HEK293 (cell line): ENCODE results near the gene KRT17.

Source experiments
- CTCF ChIA-PET: fragments of 350-600 bp; formaldehyde crosslinking; extraction: SDS; loops from one replicate; lab custom pipeline; 2021; ENCODE audit warnings: antibody characterized with exemption; lab: Yijun Ruan, JAX
- POLR2A ChIA-PET: fragments of 300-600 bp; formaldehyde crosslinking; extraction: SDS; loops from one replicate; lab custom pipeline; 2020; ENCODE audit warnings: antibody characterized with exemption, inconsistent platforms; lab: Yijun Ruan, JAX
- H3K27ac ChIP-seq: fragments of 200-500 bp; sonication (Bioruptor generic); 2 replicates; pipeline ENCODE4 v1.5.1; 2014; ENCODE audit warnings: low read depth, low read length, control low read depth, inconsistent platforms; ENCODE audit errors: extremely low read depth
- H3K36me3 ChIP-seq, 2 experiments: fragments of 200-500 bp in 1 of 2; sonication (Bioruptor generic) in 1 of 2; 1 replicate in 1 of 2; 2 replicates in 1 of 2; pipeline ENCODE4 v1.5.1; 2014 to 2017; ENCODE audit warnings: inconsistent platforms in 2 of 2, low read length in 2 of 2; ENCODE audit not compliant: control insufficient read depth in 2 of 2, insufficient read depth in 1 of 2
- H3K4me1 ChIP-seq: fragments of 200-500 bp; sonication (Bioruptor generic); 2 replicates; pipeline ENCODE4 v1.5.1; 2014; ENCODE audit warnings: mild to moderate bottlenecking, low read length, inconsistent platforms; ENCODE audit not compliant: control insufficient read depth, insufficient read depth
- H3K4me3 ChIP-seq: 2 replicates; pipeline ENCODE4 v1.5.1; 2011; ENCODE audit warnings: low read depth, mild to moderate bottlenecking, control low read depth, low read length, moderate library complexity
- H3K9me3 ChIP-seq: fragments of 200-500 bp; sonication (Bioruptor generic); 2 replicates; pipeline ENCODE4 v1.5.1; 2014; ENCODE audit warnings: low read depth, low read length, inconsistent platforms; ENCODE audit not compliant: control insufficient read depth, insufficient read depth
- GLIS2 ChIP-seq: fragments of 450-650 bp; formaldehyde crosslinking; IDR thresholded peaks from 2 replicates; pipeline ENCODE4 v1.5.1; 2016; ENCODE audit warnings: missing biosample characterization, missing genetic modification characterization
- HOXA7 ChIP-seq: sonication (generic); formaldehyde crosslinking; IDR thresholded peaks from 2 replicates; pipeline ENCODE4 v1.8.1; 2022; ENCODE audit warnings: missing genetic modification reagents, borderline replicate concordance
- KLF1 ChIP-seq: fragments of 450-650 bp; formaldehyde crosslinking; IDR thresholded peaks from 2 replicates; pipeline ENCODE4 v1.5.1; 2016; ENCODE audit warnings: missing biosample characterization, missing genetic modification characterization
- MZF1 ChIP-seq: fragments of 450-650 bp; formaldehyde crosslinking; IDR thresholded peaks from 2 replicates; pipeline ENCODE4 v1.5.1; 2017; ENCODE audit warnings: missing biosample characterization, missing genetic modification characterization, borderline replicate concordance
- SCRT1 ChIP-seq: fragments of 450-650 bp; formaldehyde crosslinking; IDR thresholded peaks from 2 replicates; pipeline ENCODE4 v1.5.1; 2016; ENCODE audit warnings: missing biosample characterization, missing genetic modification characterization, borderline replicate concordance
- SP7 ChIP-seq: fragments of 450-650 bp; formaldehyde crosslinking; IDR thresholded peaks from 2 replicates; pipeline ENCODE4 v1.5.1; 2016; ENCODE audit warnings: missing biosample characterization, missing genetic modification characterization
- ZBTB1 ChIP-seq: fragments of 450-650 bp; formaldehyde crosslinking; IDR thresholded peaks from 2 replicates; pipeline ENCODE4 v1.5.1; 2016; ENCODE audit warnings: missing biosample characterization, missing genetic modification characterization
- ZBTB8A ChIP-seq: fragments of 450-650 bp; formaldehyde crosslinking; IDR thresholded peaks from 2 replicates; pipeline ENCODE4 v1.5.1; 2016; ENCODE audit warnings: missing biosample characterization, missing genetic modification characterization
- ZIC2 ChIP-seq: fragments of 450-650 bp; formaldehyde crosslinking; IDR thresholded peaks from 2 replicates; pipeline ENCODE4 v1.5.1; 2016; ENCODE audit warnings: missing biosample characterization, missing genetic modification characterization
- ZNF174 ChIP-seq: fragments of 450-650 bp; formaldehyde crosslinking; IDR thresholded peaks from 2 replicates; pipeline ENCODE4 v1.5.0; 2017; ENCODE audit warnings: missing biosample characterization, mild to moderate bottlenecking, missing genetic modification characterization
- ZNF184 ChIP-seq: fragments of 450-650 bp; IDR thresholded peaks from 2 replicates; pipeline ENCODE4 v1.5.1; 2018; ENCODE audit warnings: missing biosample characterization, mild to moderate bottlenecking, missing genetic modification characterization
- ZNF404 ChIP-seq: fragments of 450-650 bp; formaldehyde crosslinking; IDR thresholded peaks from 2 replicates; pipeline ENCODE4 v1.5.1; 2017; ENCODE audit warnings: missing biosample characterization, missing genetic modification characterization
- ZNF423 ChIP-seq: fragments of 450-650 bp; formaldehyde crosslinking; IDR thresholded peaks from 2 replicates; pipeline ENCODE4 v1.5.1; 2016; ENCODE audit warnings: missing biosample characterization, missing genetic modification characterization
- ZNF530 ChIP-seq: fragments of 450-650 bp; formaldehyde crosslinking; IDR thresholded peaks from 2 replicates; pipeline ENCODE4 v1.5.1; 2016; ENCODE audit warnings: low read depth, missing biosample characterization, missing genetic modification characterization
- ZNF555 ChIP-seq: fragments of 450-650 bp; formaldehyde crosslinking; conservative IDR thresholded peaks from 2 replicates; pipeline ENCODE4 v1.5.1; 2017; ENCODE audit warnings: missing biosample characterization, mild to moderate bottlenecking, missing genetic modification characterization, inconsistent platforms
- ZNF571 ChIP-seq: fragments of 450-650 bp; formaldehyde crosslinking; IDR thresholded peaks from 2 replicates; pipeline ENCODE4 v1.5.0; 2017; ENCODE audit warnings: missing biosample characterization, missing genetic modification characterization
- ZNF629 ChIP-seq: fragments of 450-650 bp; formaldehyde crosslinking; IDR thresholded peaks from 2 replicates; pipeline ENCODE4 v1.5.1; 2017; ENCODE audit warnings: missing biosample characterization, missing genetic modification characterization
- TF ChIP-seq, protein P1 (sequence below): fragments of 450-650 bp; formaldehyde crosslinking; IDR thresholded peaks from 2 replicates; pipeline ENCODE4; 2016; ENCODE audit warnings: missing biosample characterization, missing genetic modification characterization
- TF ChIP-seq, protein P2 (sequence below): fragments of 450-650 bp; formaldehyde crosslinking; IDR thresholded peaks from 2 replicates; pipeline ENCODE4 v1.5.1; 2016; ENCODE audit warnings: missing biosample characterization, missing genetic modification characterization
- TF ChIP-seq, protein P3 (sequence below): fragments of 450-650 bp; formaldehyde crosslinking; IDR thresholded peaks from 2 replicates; pipeline ENCODE4 v1.5.1; 2016; ENCODE audit warnings: missing biosample characterization, missing genetic modification characterization
- TF ChIP-seq, protein P4 (sequence below): fragments of 450-650 bp; formaldehyde crosslinking; optimal IDR thresholded peaks from 2 replicates; pipeline ENCODE3; 2016; ENCODE audit warnings: missing biosample characterization, mild to moderate bottlenecking, missing genetic modification characterization

Gene KRT17

DNA sequence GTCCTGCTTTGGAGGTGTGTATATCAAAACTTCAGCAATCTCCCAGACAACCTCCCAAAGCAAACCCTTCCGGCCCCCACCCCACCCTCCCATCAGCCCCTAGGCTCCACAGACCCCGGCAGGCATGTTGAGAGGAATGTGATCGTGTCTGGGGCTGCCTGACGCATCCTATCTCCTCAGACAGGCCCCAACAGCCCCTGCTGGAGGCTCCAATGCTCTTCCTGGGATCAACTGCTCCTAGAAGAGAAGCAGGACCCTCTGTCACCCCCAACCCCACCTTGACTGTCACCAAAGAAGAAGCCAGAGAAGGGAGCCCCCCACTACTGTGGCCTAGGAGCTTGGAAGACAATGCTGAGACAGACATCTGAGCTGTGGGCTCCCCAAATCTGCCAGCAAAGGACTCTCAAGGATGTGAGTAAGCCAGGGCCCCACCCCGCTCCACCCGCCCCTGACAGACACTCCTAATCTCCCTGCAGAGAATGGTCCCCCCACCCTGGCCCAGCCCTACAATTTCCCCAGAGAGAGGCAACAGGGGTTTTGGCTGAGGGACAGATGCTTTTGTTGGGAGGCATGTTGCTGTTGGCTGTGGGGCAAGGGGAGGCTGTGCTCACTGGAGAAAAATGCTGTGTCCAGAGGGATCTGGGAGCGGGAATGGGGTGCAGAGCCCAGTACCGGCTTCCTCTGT is 36.1 kb downstream of the KRT17 start:
- H3K27ac ChIP-seq = no peak overlapping the region
- H3K4me3 ChIP-seq = no peak overlapping the region
- ChIA-PET POLR2A (interaction anchor here (0.6 kb wide), 1 partner anchor 125 kb away, joined by 5 read pairs; no protein-coding TSS in a partner anchor), CTCF (interaction anchor here (0.5 to 1.4 kb wide), 6 partner anchors 9 to 1464 kb away, joined by 3 to 6 read pairs (median 4); partner anchors contain the start of gene KRTAP9-9)
- no peaks in the 10 kb centered on the region for H3K9me3 ChIP-seq
- TF ChIP-seq KLF1 (tag by site-specific recombination) = peak; percentile 80
- TF ChIP-seq GLIS2 (tag by site-specific recombination) = no peak
- no peaks in the 10 kb centered on the region for H3K4me1 ChIP-seq
- no peaks in the 10 kb centered on the region for H3K36me3 ChIP-seq

DNA sequence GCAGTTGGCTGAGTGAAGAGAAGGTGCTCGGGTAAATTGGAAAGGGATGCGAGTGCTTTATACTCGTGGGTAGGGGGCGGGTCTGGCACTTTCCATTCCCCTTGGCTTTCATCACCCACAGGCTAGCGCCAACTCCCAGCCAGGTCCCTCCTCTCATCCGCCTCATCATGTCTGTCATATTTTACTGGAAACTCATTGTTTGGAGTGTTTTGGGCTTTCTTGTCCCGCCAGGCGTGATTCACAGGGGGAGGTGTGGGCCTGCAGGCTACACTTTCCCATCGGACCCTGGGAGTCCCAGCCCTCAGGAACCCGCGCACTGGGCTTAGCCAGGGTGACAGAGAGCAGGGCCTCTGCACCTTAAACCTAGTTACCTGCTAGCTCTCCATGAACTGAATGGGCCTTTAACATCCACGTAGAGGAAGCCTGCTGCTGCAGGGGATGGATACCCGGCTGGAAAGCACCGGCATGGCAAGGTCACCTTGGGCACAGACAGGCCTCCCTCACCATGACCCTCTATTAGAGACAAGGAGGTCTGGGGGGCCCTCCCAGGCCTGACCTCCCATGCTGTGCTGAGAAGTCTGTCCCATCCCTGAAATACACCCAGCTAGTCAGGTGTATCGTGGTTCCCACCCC is 37.4 kb downstream of the KRT17 start, which contains the start of gene KRT14:
Gene KRT14, minus strand, starts transcription at position 33 of the 633 bp plus-strand sequence. CDS start 61 bp downstream, outside the sequence.
- no peaks in the 10 kb centered on the region for H3K4me1 ChIP-seq
- CTCF ChIA-PET = interaction anchor here (0.6 to 1.4 kb wide), 4 partner anchors 38 to 332 kb away, joined by 3 to 5 read pairs (median 4); partner anchors contain the start of gene KRTAP9-9
- no peak for TF ChIP-seq ZIC2 (tag by site-specific recombination)
- no peak for TF ChIP-seq ZNF184
- no peak for TF ChIP-seq SCRT1 (tag by site-specific recombination)
- no peak for TF ChIP-seq ZNF629 (tag by site-specific recombination)
- TF ChIP-seq ZBTB1 (tag by site-specific recombination) = no peak
- TF ChIP-seq, protein P1, sequence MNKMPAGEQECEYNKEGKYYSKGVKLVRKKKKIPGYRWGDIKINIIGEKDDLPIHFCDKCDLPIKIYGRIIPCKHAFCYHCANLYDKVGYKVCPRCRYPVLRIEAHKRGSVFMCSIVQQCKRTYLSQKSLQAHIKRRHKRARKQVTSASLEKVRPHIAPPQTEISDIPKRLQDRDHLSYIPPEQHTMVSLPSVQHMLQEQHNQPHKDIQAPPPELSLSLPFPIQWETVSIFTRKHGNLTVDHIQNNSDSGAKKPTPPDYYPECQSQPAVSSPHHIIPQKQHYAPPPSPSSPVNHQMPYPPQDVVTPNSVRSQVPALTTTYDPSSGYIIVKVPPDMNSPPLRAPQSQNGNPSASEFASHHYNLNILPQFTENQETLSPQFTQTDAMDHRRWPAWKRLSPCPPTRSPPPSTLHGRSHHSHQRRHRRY (tag by site-specific recombination) = no peak
- TF ChIP-seq ZNF174 = no peak
- TF ChIP-seq, protein P2, sequence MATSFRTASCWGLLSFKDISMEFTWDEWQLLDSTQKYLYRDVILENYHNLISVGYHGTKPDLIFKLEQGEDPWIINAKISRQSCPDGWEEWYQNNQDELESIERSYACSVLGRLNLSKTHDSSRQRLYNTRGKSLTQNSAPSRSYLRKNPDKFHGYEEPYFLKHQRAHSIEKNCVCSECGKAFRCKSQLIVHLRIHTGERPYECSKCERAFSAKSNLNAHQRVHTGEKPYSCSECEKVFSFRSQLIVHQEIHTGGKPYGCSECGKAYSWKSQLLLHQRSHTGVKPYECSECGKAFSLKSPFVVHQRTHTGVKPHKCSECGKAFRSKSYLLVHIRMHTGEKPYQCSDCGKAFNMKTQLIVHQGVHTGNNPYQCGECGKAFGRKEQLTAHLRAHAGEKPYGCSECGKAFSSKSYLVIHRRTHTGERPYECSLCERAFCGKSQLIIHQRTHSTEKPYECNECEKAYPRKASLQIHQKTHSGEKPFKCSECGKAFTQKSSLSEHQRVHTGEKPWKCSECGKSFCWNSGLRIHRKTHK = no peak
- no peak for TF ChIP-seq ZNF571 (tag by site-specific recombination)
- TF ChIP-seq MZF1 (tag by site-specific recombination) = no peak
- TF ChIP-seq ZNF404 (tag by site-specific recombination) = no peak
- no peak for TF ChIP-seq ZBTB8A
- no peak for TF ChIP-seq HOXA7 (CRISPR knock-in tag)
- TF ChIP-seq ZNF555 (tag by site-specific recombination) = no peak
- TF ChIP-seq ZNF423 = no peak
- TF ChIP-seq SP7 (tag by site-specific recombination) = no peak
- TF ChIP-seq, protein P3, sequence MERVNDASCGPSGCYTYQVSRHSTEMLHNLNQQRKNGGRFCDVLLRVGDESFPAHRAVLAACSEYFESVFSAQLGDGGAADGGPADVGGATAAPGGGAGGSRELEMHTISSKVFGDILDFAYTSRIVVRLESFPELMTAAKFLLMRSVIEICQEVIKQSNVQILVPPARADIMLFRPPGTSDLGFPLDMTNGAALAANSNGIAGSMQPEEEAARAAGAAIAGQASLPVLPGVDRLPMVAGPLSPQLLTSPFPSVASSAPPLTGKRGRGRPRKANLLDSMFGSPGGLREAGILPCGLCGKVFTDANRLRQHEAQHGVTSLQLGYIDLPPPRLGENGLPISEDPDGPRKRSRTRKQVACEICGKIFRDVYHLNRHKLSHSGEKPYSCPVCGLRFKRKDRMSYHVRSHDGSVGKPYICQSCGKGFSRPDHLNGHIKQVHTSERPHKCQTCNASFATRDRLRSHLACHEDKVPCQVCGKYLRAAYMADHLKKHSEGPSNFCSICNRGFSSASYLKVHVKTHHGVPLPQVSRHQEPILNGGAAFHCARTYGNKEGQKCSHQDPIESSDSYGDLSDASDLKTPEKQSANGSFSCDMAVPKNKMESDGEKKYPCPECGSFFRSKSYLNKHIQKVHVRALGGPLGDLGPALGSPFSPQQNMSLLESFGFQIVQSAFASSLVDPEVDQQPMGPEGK (tag by site-specific recombination) = no peak
- no peak for TF ChIP-seq ZNF530 (tag by site-specific recombination)
- TF ChIP-seq, protein P4, sequence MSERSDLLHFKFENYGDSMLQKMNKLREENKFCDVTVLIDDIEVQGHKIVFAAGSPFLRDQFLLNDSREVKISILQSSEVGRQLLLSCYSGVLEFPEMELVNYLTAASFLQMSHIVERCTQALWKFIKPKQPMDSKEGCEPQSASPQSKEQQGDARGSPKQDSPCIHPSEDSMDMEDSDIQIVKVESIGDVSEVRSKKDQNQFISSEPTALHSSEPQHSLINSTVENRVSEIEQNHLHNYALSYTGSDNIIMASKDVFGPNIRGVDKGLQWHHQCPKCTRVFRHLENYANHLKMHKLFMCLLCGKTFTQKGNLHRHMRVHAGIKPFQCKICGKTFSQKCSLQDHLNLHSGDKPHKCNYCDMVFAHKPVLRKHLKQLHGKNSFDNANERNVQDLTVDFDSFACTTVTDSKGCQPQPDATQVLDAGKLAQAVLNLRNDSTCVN (tag by site-specific recombination) = no peak
- H3K4me3 ChIP-seq = no peak within 1 kb of the TSS
- H3K27ac ChIP-seq = no peak within 1 kb of the TSS
- POLR2A ChIA-PET = no interaction called here
- H3K36me3 ChIP-seq = no peaks in the 10 kb centered on the region
- H3K9me3 ChIP-seq = no peaks in the 10 kb centered on the region
